Neural progenitor cell (in vitro differentiated cells): ENCODE results near the gene RNF40. TPM values are rescaled to one million over a fixed set of nuclear protein-coding genes. Genes with fewer than 3 reads are reported as not detected.

Source experiments
- DNase-seq: peaks from one replicate; pipeline ENCODE4 v3.0.0-alpha.2; 2016; ENCODE audit warnings: low spot score
- H2AFZ ChIP-seq: fragments of 200-600 bp; sonication (generic); replicated peaks from 2 replicates; pipeline ENCODE4 v1.6.1; 2016; ENCODE audit warnings: antibody characterized with exemption
- H3F3A ChIP-seq: fragments of 200-600 bp; sonication (generic); 2 replicates; pipeline ENCODE4 v1.6.1; 2016; ENCODE audit warnings: antibody characterized with exemption, low read depth
- H3K27ac ChIP-seq: fragments of 200-600 bp; sonication (generic); 2 replicates; pipeline ENCODE4 v1.5.1; 2016; ENCODE audit warnings: mild to moderate bottlenecking
- H3K27me3 ChIP-seq: fragments of 200-600 bp; sonication (generic); 2 replicates; pipeline ENCODE4 v1.6.1; 2016; ENCODE audit warnings: mild to moderate bottlenecking, moderate library complexity
- H3K36me3 ChIP-seq: fragments of 200-600 bp; sonication (generic); 2 replicates; pipeline ENCODE4 v1.5.1; 2016
- H3K4me1 ChIP-seq: fragments of 200-600 bp; sonication (generic); 2 replicates; pipeline ENCODE4 v1.6.1; 2016; ENCODE audit warnings: mixed run types
- H3K4me2 ChIP-seq: fragments of 200-600 bp; sonication (generic); 2 replicates; pipeline ENCODE4 v1.6.1; 2016
- H3K4me3 ChIP-seq: fragments of 200-600 bp; sonication (generic); 2 replicates; pipeline ENCODE4 v1.5.1; 2016
- H3K79me2 ChIP-seq: fragments of 200-600 bp; sonication (generic); 2 replicates; pipeline ENCODE4 v1.6.1; 2016; ENCODE audit warnings: low read depth
- H3K9ac ChIP-seq: fragments of 200-600 bp; sonication (generic); 2 replicates; pipeline ENCODE4 v1.6.1; 2016
- H3K9me3 ChIP-seq: fragments of 200-600 bp; sonication (generic); 2 replicates; pipeline ENCODE4 v1.5.1; 2016; ENCODE audit warnings: low read depth
- H4K20me1 ChIP-seq: fragments of 200-600 bp; sonication (generic); 2 replicates; pipeline ENCODE4 v1.6.1; 2016; ENCODE audit warnings: low read depth
- H3K27ac Mint-ChIP-seq: 3 replicates; pipeline ENCODE4 v1.8.0; 2021; ENCODE audit warnings: mixed read lengths
- H3K27me3 Mint-ChIP-seq: 2 replicates; pipeline ENCODE4 v1.8.0; 2022; ENCODE audit warnings: low read depth, mild to moderate bottlenecking, inconsistent platforms, moderate library complexity, mixed read lengths; ENCODE audit not compliant: insufficient read depth
- H3K36me3 Mint-ChIP-seq: 3 replicates; pipeline ENCODE4 v1.8.0; 2021; ENCODE audit warnings: mixed read lengths
- H3K4me1 Mint-ChIP-seq: 3 replicates; pipeline ENCODE4 v1.8.0; 2021; ENCODE audit warnings: mixed read lengths
- H3K4me3 Mint-ChIP-seq: 3 replicates; pipeline ENCODE4 v1.8.0; 2021; ENCODE audit warnings: mild to moderate bottlenecking, moderate library complexity, mixed read lengths
- H3K9me3 Mint-ChIP-seq: 3 replicates; pipeline ENCODE4 v1.8.0; 2020; ENCODE audit warnings: mixed read lengths
- CTCF ChIP-seq: fragments of 200-600 bp; sonication (generic); IDR thresholded peaks from 2 replicates; pipeline ENCODE4 v1.5.1; 2017; ENCODE audit warnings: antibody characterized with exemption, mild to moderate bottlenecking
- EZH2 ChIP-seq: fragments of 200-600 bp; sonication (generic); IDR thresholded peaks from 2 replicates; pipeline ENCODE4 v1.6.1; 2017; ENCODE audit warnings: antibody characterized with exemption, mild to moderate bottlenecking, moderate library complexity
- EZH2phosphoT487 ChIP-seq: fragments of 200-600 bp; sonication (generic); IDR thresholded peaks from 2 replicates; pipeline ENCODE4 v1.6.1; 2017; ENCODE audit warnings: antibody characterized with exemption
- total RNA-seq: library from RNA; depleted of rRNA; stranded (reverse); fragments of >200 nt; gene quantifications from 2 replicates; pipeline ENCODE4 v1.2.3, GENCODE V29; 2015; ENCODE audit warnings: low replicate concordance

The RNF40 gene
- total RNA-seq, 1 donor from 2014 or later, result 45.6 TPM

- Histone ChIP-seq H3K36me3 (peaks cover 14% of the 10 kb centered on the region), H2AFZ (peak overlapping the region; percentile 62), H3K4me1 (peaks cover 15% of the 10 kb centered on the region), H3K79me2 (peaks cover 22% of the 10 kb centered on the region), H3K4me2 (peak overlapping the region; percentile 84), H4K20me1 (peaks cover 27% of the 10 kb centered on the region), H3K4me3 (peak overlapping the region; percentile 80), H3K9ac (peak overlapping the region; percentile 36), H3K9me3 (no peaks in the 10 kb centered on the region), H3K27ac (peak overlapping the region; percentile 15), H3F3A (peaks cover 16% of the 10 kb centered on the region), H3K27me3 (no peaks in the 10 kb centered on the region)
- Mint-ChIP-seq H3K27me3 (peaks cover 10% of the 10 kb centered on the region), H3K36me3 (peaks cover 25% of the 10 kb centered on the region), H3K4me1 (peaks cover 27% of the 10 kb centered on the region), H3K27ac (no peak overlapping the region), H3K9me3 (no peaks in the 10 kb centered on the region), H3K4me3 (peak overlapping the region; percentile 95)
- TF ChIP-seq EZH2 (no peak), CTCF (no peak), EZH2phosphoT487 (no peak)
- peak; percentile 70 for DNase-seq
Measured at GRCh38 chr16:30761427-30761927, 645 bp upstream of the RNF40 start.

- Histone ChIP-seq H3K9me3 (no peaks in the 10 kb centered on the region), H4K20me1 (peaks cover 27% of the 10 kb centered on the region), H3F3A (peaks cover 16% of the 10 kb centered on the region), H3K9ac (peak overlapping the region; percentile 93), H3K27ac (no peak overlapping the region), H3K36me3 (peaks cover 14% of the 10 kb centered on the region), H3K4me1 (peaks cover 15% of the 10 kb centered on the region), H2AFZ (no peak overlapping the region), H3K4me3 (peak overlapping the region; percentile 80), H3K79me2 (peaks cover 22% of the 10 kb centered on the region), H3K27me3 (no peaks in the 10 kb centered on the region), H3K4me2 (peak overlapping the region; percentile 98)
- Mint-ChIP-seq H3K4me1 (peaks cover 27% of the 10 kb centered on the region), H3K4me3 (peak overlapping the region; percentile 95), H3K27ac (peak overlapping the region; percentile 83), H3K27me3 (peaks cover 10% of the 10 kb centered on the region), H3K36me3 (peaks cover 30% of the 10 kb centered on the region), H3K9me3 (no peaks in the 10 kb centered on the region)
- TF ChIP-seq EZH2 (no peak), CTCF (no peak), EZH2phosphoT487 (no peak)
- DNase-seq, result no peak
Measured at GRCh38 chr16:30762991-30763725, 1.0 kb downstream of the RNF40 start.

- Histone ChIP-seq H3K4me1 (peaks cover 15% of the 10 kb centered on the region), H3K4me3 (no peak overlapping the region)
- no peaks in the 10 kb centered on the region for H3K9me3 Mint-ChIP-seq
Measured at GRCh38 chr16:30764086-30764485, 2.0 kb downstream of the RNF40 start.

More at GRCh38 chr16:30764086-30764485, 2.0 kb downstream of the RNF40 start:
- H3F3A ChIP-seq, result peaks cover 16% of the 10 kb centered on the region
- peaks cover 14% of the 10 kb centered on the region for H3K36me3 ChIP-seq
- no peaks in the 10 kb centered on the region for H3K9me3 ChIP-seq
- H3K4me2 ChIP-seq, result no peak overlapping the region
- peaks cover 8% of the 10 kb centered on the region for H3K27me3 Mint-ChIP-seq
- no peaks in the 10 kb centered on the region for H3K27me3 ChIP-seq
- peaks cover 22% of the 10 kb centered on the region for H3K79me2 ChIP-seq
- no peak overlapping the region for H2AFZ ChIP-seq
- peaks cover 34% of the 10 kb centered on the region for H3K36me3 Mint-ChIP-seq
- H3K9ac ChIP-seq, result no peak overlapping the region
- no peak for TF ChIP-seq EZH2
- TF ChIP-seq CTCF, result no peak
- TF ChIP-seq EZH2phosphoT487, result no peak
- H3K4me1 Mint-ChIP-seq, result peaks cover 27% of the 10 kb centered on the region
- peaks cover 27% of the 10 kb centered on the region for H4K20me1 ChIP-seq
- H3K27ac ChIP-seq, result no peak overlapping the region
- DNase-seq, result no peak
- H3K27ac Mint-ChIP-seq, result no peak overlapping the region
- peak overlapping the region; percentile 95 for H3K4me3 Mint-ChIP-seq
